AG09309 (cell line): ENCODE data around the gene B3GALNT2.

ENCODE experiments used
- DNase-seq: peaks from one replicate; pipeline ENCODE4 v3.0.0-alpha.2; 2010; ENCODE audit warnings: low read depth
- H3K4me3 ChIP-seq: 2 replicates; pipeline ENCODE4 v1.5.1; 2011; ENCODE audit warnings: mild to moderate bottlenecking, low read depth, low read length, moderate library complexity; ENCODE audit not compliant: control insufficient read depth
- CTCF ChIP-seq: IDR thresholded peaks from 2 replicates; pipeline ENCODE4 v1.5.1; 2011; ENCODE audit warnings: mild to moderate bottlenecking, low read depth, low read length, inconsistent platforms; ENCODE audit not compliant: insufficient read depth, control insufficient read depth; ENCODE audit errors: missing control alignments

Gene B3GALNT2

GRCh38 chr1:235425357-235425756 is 78.9 kb downstream of the B3GALNT2 start:
- DNase-seq = no peak
- TF ChIP-seq CTCF = no peak
- no peak overlapping the region for H3K4me3 ChIP-seq

GRCh38 chr1:235424092-235424491 is 80.2 kb downstream of the B3GALNT2 start:
- no peak for TF ChIP-seq CTCF
- H3K4me3 ChIP-seq = no peak overlapping the region
- DNase-seq = no peak

- no peak for TF ChIP-seq CTCF
- no peak overlapping the region for H3K4me3 ChIP-seq
- DNase-seq = no peak
Observed at GRCh38 chr1:235423214-235423652, 81.0 kb downstream of the B3GALNT2 start.

GRCh38 chr1:235421751-235422150 is 82.5 kb downstream of the B3GALNT2 start:
- no peak for TF ChIP-seq CTCF
- no peak for DNase-seq
- no peak overlapping the region for H3K4me3 ChIP-seq

- peak; percentile 57 for DNase-seq
- H3K4me3 ChIP-seq = no peak overlapping the region
- peak; percentile 78 for TF ChIP-seq CTCF
Observed at GRCh38 chr1:235417086-235417697, 87.1 kb downstream of the B3GALNT2 start.

GRCh38 chr1:235416662-235417049 is 87.6 kb downstream of the B3GALNT2 start:
- no peak for TF ChIP-seq CTCF
- no peak overlapping the region for H3K4me3 ChIP-seq
- no peak for DNase-seq
